ENCODE data around the gene KRTAP5-2.
A peak's percentile ranks its signal among the peaks of the same experiment; 100 is the strongest.

The KRTAP5-2 gene

GRCh38 chr11:1565904-1566247 lies 32.2 kb downstream of the KRTAP5-2 start:
- DNase-seq, result no peak

- DNase-seq, result no peak
Measured at GRCh38 chr11:1565173-1565903, 32.8 kb downstream of the KRTAP5-2 start.

DNA sequence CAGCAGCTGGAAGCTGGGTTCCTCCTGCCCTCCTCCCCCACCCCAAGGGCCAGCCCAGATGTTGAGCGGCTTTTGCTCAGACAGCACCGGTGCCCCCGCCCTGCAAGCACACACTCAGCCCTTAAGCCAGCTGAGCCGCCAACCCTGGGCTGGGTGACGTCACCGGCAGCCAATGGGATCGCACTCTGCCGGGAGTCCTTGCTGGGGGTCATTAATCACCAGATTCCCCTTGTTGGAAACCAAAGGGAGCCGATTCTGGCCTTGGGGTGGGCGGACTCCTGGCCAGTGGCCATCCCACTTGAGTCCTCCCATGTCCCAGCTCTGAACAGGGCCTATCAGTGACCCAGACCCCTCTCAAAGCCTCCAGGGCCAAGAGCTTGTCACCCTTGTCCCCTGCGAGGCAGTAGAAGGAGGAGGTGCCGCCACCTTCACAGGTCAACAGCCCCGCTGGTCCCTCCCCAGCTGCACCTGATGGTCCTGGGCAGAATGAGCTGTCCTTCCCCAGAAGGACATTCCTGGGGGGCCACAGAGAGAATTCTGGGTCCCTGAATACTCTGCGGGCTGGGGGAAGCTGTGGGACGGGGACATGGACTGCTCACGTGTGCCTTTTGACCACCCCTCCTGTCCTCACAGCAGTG lies 33.4 kb downstream of the KRTAP5-2 start:
- DNase-seq, result peak; percentile 79

DNA sequence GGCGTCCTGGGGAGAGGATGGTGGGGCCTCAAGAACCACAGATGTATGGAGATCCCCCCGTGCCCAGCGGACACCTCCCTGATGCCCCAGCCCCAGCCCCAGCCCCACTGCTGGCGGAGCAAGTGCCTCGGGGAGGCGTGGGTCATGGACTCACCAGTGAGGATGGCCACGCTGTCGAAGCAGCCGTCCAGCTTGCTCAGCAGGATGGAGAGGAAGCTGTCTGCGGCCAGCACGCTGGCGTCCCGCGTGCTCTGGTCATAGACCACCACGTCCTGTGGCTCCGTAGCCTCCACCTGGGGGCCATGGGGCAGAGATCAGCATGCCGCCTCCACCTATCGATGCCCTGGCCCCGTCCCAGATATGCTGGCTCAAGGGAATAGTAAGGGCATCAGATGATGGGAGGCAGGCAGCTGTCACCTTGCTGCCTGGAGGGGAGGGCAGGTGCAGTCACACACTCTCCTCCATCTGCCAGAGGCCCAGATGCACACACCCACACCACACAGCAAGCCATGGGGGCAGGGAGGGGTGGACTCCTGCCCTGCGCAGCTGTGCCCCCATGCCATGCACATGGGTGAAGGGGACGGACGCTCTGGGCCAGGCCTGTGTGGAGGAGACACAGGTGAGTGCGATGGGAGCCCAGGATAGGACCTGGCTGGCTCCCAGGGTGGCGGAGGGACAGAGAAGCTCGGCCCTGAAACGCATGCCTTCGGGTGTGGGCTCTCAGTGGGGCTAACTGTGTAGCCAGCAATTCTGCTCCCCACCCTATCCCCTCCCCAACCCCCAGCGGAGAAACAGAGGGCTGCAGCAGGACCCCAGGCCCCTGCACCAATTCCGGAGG lies 34.2 kb downstream of the KRTAP5-2 start:
- DNase-seq, result no peak

DNA sequence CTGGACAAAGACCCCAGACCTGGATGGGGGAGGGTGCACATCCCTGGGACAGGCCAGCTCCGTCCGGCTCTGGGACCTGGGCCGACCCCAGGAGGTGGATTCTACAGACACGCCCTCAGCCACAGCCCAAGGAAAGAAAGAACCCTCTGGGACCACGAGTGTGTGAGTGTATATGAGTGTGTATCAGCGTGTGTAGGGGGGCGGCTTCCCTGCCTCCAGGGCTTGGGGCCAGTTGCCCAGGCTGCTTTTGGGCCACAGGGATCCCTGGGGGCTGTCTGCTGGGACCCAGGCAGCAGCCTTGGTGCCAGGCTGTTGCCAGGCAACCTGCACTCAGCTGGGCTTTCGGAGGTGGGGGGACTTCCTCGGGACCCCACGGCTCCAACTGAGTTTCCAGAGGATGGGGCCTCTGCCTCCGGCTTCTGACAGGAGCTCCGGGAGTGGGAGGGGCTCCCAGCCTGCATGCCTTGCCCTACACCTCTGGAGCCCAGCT lies 34.9 kb downstream of the KRTAP5-2 start:
- DNase-seq, result no peak

- DNase-seq, result no peak
Measured at GRCh38 chr11:1562469-1563148, 35.5 kb downstream of the KRTAP5-2 start.

- DNase-seq, result no peak
Measured at GRCh38 chr11:1561955-1562354, 36.1 kb downstream of the KRTAP5-2 start.

- no peak for DNase-seq
Measured at GRCh38 chr11:1561266-1561665, 36.8 kb downstream of the KRTAP5-2 start.

DNA sequence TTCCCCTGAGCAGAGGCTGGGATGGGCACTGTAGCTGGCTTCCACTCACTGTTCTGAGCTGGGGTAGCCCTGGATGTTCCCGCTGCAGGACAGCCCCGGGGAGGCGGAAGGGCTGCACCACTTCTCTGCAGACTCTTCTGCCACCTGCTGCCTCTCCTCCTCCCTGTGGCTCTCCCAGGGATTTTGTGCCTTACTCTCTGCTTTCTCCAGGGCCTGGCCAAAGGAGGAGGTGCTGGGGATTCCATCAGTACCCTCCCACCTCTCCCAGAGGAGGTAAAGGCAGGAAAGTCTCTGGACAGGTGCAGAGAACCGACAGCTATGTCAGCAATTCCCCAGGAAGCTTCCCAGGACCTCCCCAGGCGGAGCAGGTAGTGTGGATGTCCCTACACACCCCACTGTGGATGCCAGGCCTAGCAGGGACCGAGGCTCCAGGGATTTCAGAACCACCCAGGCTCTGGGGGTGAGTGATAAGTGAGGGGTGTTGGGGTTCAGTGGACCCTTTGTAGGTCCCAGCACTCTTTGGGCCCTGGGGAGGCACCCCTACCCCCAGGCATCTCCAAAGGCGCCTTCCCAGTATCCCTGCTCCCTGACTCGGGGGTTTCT lies 37.3 kb downstream of the KRTAP5-2 start:
- no peak for DNase-seq

DNA sequence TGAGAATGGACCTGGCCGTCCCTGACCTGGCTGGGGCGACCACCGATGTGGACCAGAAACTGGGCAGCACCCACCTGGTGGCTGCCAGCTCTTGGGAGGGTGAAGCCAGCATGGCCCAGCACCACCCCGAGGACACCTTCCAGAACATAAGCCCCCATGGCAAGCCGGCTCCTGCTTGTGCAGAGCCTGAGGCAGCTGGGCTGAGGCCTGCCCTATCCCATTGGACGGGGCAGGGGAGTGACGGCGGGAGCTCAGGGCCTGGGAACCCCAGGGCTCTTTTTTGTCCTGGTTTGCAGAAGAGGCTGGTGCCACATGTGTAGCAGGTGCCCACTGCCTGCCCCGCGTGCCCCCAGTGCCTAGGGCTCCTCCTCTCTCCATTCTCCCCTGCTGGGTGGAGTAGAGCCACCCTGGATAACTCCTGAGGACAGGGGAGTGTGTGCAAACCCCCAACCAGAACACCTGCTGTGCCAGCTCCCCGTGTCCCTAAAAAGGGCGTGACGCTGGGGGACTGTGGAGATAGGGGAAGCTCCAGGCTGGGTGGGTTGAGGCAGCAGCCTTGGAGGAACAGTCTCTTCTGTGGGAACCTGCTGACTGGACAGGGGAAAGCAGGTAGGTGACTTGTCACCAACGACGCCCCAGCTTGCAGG lies 38.0 kb downstream of the KRTAP5-2 start:
- DNase-seq, result no peak

GRCh38 chr11:1559111-1559951 lies 38.8 kb downstream of the KRTAP5-2 start:
- peak; percentile 94 for DNase-seq

GRCh38 chr11:1558775-1559110 lies 39.4 kb downstream of the KRTAP5-2 start:
- DNase-seq, result no peak

GRCh38 chr11:1557904-1558774 lies 40.0 kb downstream of the KRTAP5-2 start:
- DNase-seq, result peak; percentile 74

- no peak for DNase-seq
Measured at GRCh38 chr11:1557051-1557884, 40.8 kb downstream of the KRTAP5-2 start.

GRCh38 chr11:1556278-1556902 lies 41.7 kb downstream of the KRTAP5-2 start:
- no peak for DNase-seq

GRCh38 chr11:1555713-1556153 lies 42.4 kb downstream of the KRTAP5-2 start:
- DNase-seq, result no peak

GRCh38 chr11:1554981-1555712 lies 42.9 kb downstream of the KRTAP5-2 start:
- DNase-seq, result no peak

Measured in T1000 (cell line).